ENCODE results near the gene MPHOSPH6. TPM values are rescaled to one million over a fixed set of nuclear protein-coding genes. Genes with fewer than 3 reads are reported as not detected.
"Not testable (repeated sequence)": the region's sequence is repeated elsewhere in the genome, so short reads cannot be mapped to it uniquely, and the experiment has no call there.

Gene MPHOSPH6
- total RNA-seq, 1 donor from 2014 or later, result 37.1 TPM

- TF ChIP-seq CTCF (IDR thresholded peaks at IDR 0.05; ENCODE audit: insufficient read depth, low read length, poor library complexity, severe bottlenecking), result no peak
- no peak overlapping the region for H3K4me3 ChIP-seq (ENCODE audit: low read depth, low read length)
- no peak for DNase-seq (ENCODE audit: low read depth)
- H3K27me3 ChIP-seq (ENCODE audit: control insufficient read depth, insufficient read depth, low read length), result no peaks in the 10 kb centered on the region
- no peaks in the 10 kb centered on the region for H3K36me3 ChIP-seq (ENCODE audit: control insufficient read depth, insufficient read depth, low read length)
These were observed 56.3 kb downstream of the MPHOSPH6 start for GRCh38 chr16:82113741-82114140.

GRCh38 chr16:82111944-82112343, 58.1 kb downstream of the MPHOSPH6 start:
- no peaks in the 10 kb centered on the region for H3K27me3 ChIP-seq (ENCODE audit: control insufficient read depth, insufficient read depth, low read length)
- no peak overlapping the region for H3K4me3 ChIP-seq (ENCODE audit: low read depth, low read length)
- no peaks in the 10 kb centered on the region for H3K36me3 ChIP-seq (ENCODE audit: control insufficient read depth, insufficient read depth, low read length)
- no peak for TF ChIP-seq CTCF (IDR thresholded peaks at IDR 0.05; ENCODE audit: insufficient read depth, low read length, poor library complexity, severe bottlenecking)
- DNase-seq (ENCODE audit: low read depth), result no peak

GRCh38 chr16:82109266-82109665, 60.8 kb downstream of the MPHOSPH6 start:
- not testable (repeated sequence) for DNase-seq (ENCODE audit: low read depth); H3K4me3 ChIP-seq (ENCODE audit: low read depth, low read length); H3K27me3 ChIP-seq (ENCODE audit: control insufficient read depth, insufficient read depth, low read length); H3K36me3 ChIP-seq (ENCODE audit: control insufficient read depth, insufficient read depth, low read length)

GRCh38 chr16:82108774-82109173, 61.2 kb downstream of the MPHOSPH6 start:
- DNase-seq (ENCODE audit: low read depth), result no peak
- TF ChIP-seq CTCF (IDR thresholded peaks at IDR 0.05; ENCODE audit: insufficient read depth, low read length, poor library complexity, severe bottlenecking), result no peak
- Histone ChIP-seq H3K27me3 (ENCODE audit: control insufficient read depth, insufficient read depth, low read length) (no peaks in the 10 kb centered on the region), H3K4me3 (ENCODE audit: low read depth, low read length) (no peak overlapping the region), H3K36me3 (ENCODE audit: control insufficient read depth, insufficient read depth, low read length) (no peaks in the 10 kb centered on the region)

DNA sequence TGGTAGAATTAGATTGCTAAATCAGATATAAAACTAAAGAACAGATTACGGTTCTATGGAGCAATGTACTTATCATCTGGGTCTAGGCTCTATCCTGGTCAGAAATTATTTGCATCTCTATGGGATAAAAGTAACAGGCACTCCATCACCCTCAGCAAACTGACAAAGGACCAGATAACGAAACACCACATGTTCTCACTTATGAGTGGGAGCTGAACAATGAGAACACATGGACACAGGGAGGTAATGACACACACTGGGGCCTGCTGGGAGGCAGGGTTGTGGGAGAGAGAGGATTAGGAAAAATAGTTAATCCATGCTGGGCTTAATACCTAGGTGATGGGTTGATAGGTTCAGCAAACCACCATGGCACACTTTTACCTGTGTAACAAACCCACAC, 61.9 kb downstream of the MPHOSPH6 start:
- no peak for TF ChIP-seq CTCF (IDR thresholded peaks at IDR 0.05; ENCODE audit: insufficient read depth, low read length, poor library complexity, severe bottlenecking)
- Histone ChIP-seq H3K27me3 (ENCODE audit: control insufficient read depth, insufficient read depth, low read length) (no peaks in the 10 kb centered on the region), H3K36me3 (ENCODE audit: control insufficient read depth, insufficient read depth, low read length) (no peaks in the 10 kb centered on the region), H3K4me3 (ENCODE audit: low read depth, low read length) (no peak overlapping the region)
- DNase-seq (ENCODE audit: low read depth), result no peak

DNA sequence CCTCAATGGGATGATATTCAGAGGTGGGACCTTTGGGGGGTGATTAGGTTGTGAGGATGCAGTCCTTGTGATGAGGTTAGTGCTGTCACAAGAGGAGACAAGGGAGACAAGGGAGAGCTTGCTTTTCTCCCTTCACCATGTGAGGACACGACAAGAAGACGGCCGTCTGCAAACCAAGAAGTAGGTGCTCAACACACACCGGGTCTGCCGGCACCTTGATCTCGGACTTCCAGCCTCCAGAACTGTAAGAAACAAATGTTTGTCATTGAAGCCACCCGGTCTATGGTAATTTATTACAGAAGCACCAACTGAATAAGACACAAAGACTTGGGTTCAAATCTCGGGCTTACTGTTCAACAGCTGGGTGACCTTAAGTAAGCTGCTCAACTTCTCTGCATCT, 64.9 kb downstream of the MPHOSPH6 start:
- Histone ChIP-seq H3K4me3 (ENCODE audit: low read depth, low read length) (no peak overlapping the region), H3K36me3 (ENCODE audit: control insufficient read depth, insufficient read depth, low read length) (no peaks in the 10 kb centered on the region), H3K27me3 (ENCODE audit: control insufficient read depth, insufficient read depth, low read length) (no peaks in the 10 kb centered on the region)
- DNase-seq (ENCODE audit: low read depth), result no peak
- TF ChIP-seq CTCF (IDR thresholded peaks at IDR 0.05; ENCODE audit: insufficient read depth, low read length, poor library complexity, severe bottlenecking), result no peak

Other genes with a start within 250 kb of the MPHOSPH6 start
- 9.5 and 15.0 TPM in 2 replicates for gene SDR42E1, start 158.8 kb downstream of the MPHOSPH6 start, total RNA-seq
- 0.82 TPM in 1 of 2 replicates, not detected in the other for gene HSD17B2, start 135.0 kb downstream of the MPHOSPH6 start, total RNA-seq

All from kidney epithelial cell (primary cell).